ENCODE measurements around the gene CA5A.
A peak's percentile ranks its signal among the peaks of the same experiment; 100 is the strongest.

Gene CA5A

DNA sequence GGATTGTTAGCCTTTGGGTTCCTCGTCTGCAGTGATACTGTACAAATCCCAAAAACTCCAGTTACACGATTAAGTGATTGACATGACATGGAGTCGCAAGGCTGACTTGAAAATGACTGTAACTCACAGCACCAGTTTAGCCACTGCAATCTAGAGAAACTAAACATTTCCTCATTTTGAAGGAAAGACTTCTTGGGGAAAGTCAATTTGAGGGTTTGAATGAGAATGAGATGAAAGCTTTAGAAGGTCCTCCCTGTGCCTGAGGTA lies 19.7 kb upstream of the CA5A start:
- no peak overlapping the region for H3K4me3 ChIP-seq (ENCODE audit: low read length)
- TF ChIP-seq, protein P1, sequence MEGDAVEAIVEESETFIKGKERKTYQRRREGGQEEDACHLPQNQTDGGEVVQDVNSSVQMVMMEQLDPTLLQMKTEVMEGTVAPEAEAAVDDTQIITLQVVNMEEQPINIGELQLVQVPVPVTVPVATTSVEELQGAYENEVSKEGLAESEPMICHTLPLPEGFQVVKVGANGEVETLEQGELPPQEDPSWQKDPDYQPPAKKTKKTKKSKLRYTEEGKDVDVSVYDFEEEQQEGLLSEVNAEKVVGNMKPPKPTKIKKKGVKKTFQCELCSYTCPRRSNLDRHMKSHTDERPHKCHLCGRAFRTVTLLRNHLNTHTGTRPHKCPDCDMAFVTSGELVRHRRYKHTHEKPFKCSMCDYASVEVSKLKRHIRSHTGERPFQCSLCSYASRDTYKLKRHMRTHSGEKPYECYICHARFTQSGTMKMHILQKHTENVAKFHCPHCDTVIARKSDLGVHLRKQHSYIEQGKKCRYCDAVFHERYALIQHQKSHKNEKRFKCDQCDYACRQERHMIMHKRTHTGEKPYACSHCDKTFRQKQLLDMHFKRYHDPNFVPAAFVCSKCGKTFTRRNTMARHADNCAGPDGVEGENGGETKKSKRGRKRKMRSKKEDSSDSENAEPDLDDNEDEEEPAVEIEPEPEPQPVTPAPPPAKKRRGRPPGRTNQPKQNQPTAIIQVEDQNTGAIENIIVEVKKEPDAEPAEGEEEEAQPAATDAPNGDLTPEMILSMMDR (conservative IDR thresholded peaks at IDR 0.05; ENCODE audit: low read depth, low read length), result no peak
- no peak for DNase-seq (ENCODE audit: low read depth)

DNA sequence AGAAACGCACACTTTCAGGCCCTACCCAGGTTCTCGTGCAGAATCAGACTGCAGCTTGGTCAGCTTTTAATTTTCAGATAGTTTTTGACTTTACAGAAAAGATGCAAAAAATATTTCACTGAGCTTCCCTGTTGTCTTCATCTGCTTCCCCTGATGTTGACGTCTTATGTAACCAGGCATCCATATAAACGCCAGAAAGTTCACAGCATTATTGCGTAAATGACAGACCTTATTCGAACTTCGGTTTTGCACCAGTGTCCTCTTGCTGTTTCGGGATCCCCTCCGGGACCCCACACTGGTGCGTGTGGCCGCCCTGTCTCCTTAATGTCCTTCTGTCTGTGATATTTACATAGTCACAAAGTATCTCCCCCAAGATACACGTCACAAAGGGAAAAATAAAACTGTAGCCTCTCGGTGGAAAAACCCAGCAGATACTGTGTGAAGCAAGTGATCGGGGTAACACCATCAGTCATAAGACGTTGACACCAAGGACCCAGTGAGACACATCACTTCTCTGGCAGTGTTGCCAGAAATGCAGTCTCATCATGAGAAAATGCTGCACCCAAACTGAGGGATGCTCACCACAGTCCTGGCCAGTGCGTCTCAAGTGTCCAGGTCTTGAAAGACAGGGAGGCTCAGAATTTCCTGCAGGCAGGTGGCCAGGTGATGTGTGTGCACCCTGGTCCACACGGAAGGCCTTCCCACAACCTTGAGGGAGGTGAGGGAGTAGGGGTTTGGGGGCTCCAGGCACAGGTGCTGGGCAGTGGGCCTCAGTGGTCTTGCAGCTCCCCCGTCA lies 19.2 kb upstream of the CA5A start:
- TF ChIP-seq, protein P1 (conservative IDR thresholded peaks at IDR 0.05; ENCODE audit: low read depth, low read length), result no peak
- H3K4me3 ChIP-seq (ENCODE audit: low read length), result no peak overlapping the region

DNA sequence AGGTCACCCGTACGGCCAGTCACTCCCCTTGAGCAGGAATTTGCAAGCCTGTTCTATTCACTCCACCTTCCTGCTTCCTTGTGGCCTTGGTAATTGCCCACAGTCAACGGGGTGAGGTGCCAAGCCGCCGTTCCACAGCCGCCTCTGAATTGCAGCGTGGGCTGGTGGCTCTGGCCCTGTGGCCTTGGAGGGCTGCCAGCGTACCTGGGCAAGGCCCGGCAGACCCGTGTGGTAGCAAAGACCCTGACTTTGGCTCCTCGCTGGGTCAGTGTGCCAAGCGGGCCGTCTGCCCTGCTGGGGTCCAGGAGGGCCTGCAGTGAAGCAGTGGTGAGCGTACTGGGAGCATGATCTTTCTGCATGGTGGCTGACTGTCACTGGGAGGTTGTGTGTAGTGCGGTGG lies 18.5 kb upstream of the CA5A start:
- TF ChIP-seq, protein P1 (conservative IDR thresholded peaks at IDR 0.05; ENCODE audit: low read depth, low read length), result no peak
- DNase-seq (ENCODE audit: low read depth), result no peak

More for the DNA sequence above, 19.2 kb upstream of the CA5A start:
- DNase-seq (ENCODE audit: low read depth), result no peak

DNA sequence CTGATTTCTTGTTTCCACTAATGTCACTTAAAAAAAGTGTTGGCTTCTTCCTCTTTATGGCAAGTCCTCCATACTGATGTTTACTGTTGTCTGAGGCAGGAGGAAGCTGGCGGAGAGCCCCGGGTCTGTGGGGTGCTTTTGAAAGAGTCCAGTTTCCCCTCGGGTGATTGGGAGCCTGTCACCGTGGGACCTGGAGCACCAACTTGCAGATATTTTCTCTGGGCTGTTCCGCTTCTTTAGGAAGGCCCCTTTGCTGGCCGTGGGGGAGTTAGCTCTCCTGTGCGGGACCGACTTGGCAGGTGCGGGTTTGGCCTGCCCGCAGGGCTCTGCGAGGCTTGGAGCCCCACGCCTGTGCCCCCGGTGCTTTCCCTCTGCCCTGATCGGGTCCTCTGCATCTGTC lies 18.0 kb upstream of the CA5A start:
- DNase-seq (ENCODE audit: low read depth), result no peak
- TF ChIP-seq, protein P1 (conservative IDR thresholded peaks at IDR 0.05; ENCODE audit: low read depth, low read length), result no peak
- H3K4me3 ChIP-seq (ENCODE audit: low read length), result no peak overlapping the region

More for the DNA sequence above, 18.5 kb upstream of the CA5A start:
- no peak overlapping the region for H3K4me3 ChIP-seq (ENCODE audit: low read length)

DNA sequence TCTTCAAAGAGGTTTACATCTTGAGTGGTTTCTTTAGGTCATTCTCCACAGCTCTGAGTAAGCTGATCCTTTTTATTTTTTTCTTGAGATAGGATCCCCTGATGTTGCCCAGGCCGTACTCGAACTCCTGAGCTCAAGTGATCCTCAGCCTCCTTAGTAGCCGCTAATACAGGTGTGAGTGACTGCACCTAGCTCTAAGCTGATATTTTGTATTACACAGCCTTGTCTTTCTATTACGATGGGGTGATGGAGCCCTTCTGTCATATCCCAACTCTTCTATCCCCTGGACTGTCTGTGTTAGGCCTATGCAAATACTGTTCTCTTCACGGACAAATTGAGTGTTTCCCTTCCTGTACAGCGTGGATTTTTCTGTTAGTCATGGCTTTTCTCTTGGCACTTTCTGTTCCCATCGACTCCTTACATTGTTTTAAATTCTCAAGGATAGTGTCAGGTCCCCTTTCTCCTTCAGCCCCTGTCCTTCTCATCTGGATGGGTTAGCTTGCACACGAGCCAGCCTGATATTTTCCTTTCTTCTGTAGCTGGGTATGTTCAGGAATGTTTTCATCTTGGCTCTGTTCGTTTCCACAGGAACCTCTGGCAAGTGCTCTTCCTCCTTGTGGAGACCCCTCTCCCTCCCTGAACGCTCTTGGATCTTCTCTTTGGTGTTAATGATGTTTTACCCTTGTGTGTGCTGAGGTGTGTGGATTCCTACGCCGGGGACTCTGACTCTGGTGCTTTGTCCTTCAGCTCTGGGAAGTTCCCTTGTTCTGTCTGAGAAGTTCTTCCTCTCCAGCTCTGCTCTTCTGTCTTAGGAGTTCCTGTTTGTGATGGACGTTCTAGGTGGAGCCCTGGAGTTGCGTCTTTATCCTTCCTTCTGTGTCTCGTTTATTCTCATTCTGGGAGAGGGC lies 17.2 kb upstream of the CA5A start:
- DNase-seq (ENCODE audit: low read depth), result no peak
- H3K4me3 ChIP-seq (ENCODE audit: low read length), result no peak overlapping the region
- TF ChIP-seq, protein P1 (conservative IDR thresholded peaks at IDR 0.05; ENCODE audit: low read depth, low read length), result no peak

DNA sequence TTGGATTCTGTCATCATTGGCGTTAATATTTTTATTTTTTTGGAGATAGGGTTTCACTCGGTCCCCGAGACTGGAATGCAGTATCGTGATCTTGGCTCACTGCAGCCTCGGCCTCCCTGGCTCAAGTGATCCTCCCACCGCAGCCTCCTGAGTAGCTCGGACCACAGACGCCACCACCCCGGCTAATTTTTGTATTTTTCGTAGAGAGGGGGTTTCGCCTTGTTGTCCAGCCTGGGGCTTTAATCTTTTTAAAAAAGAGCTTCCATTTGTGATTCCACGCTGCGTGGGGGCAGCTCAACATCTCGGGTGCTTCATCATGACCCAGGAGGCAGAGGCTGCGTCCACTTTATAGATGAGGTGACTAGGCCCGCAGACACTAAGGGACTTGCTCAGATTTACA lies 16.4 kb upstream of the CA5A start:
- DNase-seq (ENCODE audit: low read depth), result no peak
- TF ChIP-seq, protein P1 (conservative IDR thresholded peaks at IDR 0.05; ENCODE audit: low read depth, low read length), result no peak
- H3K4me3 ChIP-seq (ENCODE audit: low read length), result peak overlapping the region; percentile 73
